22Rv1 (cell line): Measurements from ENCODE around the gene MTG2.

Source experiments
- ZFX ChIP-seq: fragments of 450-650 bp; IDR thresholded peaks from 2 replicates; pipeline ENCODE4 v1.6.1; 2017; ENCODE audit warnings: antibody characterized with exemption, borderline replicate concordance
- TF ChIP-seq, protein P1 (sequence below): fragments of 450-650 bp; IDR thresholded peaks from 2 replicates; pipeline ENCODE4 v1.5.1; 2017; ENCODE audit warnings: mild to moderate bottlenecking

DNA sequence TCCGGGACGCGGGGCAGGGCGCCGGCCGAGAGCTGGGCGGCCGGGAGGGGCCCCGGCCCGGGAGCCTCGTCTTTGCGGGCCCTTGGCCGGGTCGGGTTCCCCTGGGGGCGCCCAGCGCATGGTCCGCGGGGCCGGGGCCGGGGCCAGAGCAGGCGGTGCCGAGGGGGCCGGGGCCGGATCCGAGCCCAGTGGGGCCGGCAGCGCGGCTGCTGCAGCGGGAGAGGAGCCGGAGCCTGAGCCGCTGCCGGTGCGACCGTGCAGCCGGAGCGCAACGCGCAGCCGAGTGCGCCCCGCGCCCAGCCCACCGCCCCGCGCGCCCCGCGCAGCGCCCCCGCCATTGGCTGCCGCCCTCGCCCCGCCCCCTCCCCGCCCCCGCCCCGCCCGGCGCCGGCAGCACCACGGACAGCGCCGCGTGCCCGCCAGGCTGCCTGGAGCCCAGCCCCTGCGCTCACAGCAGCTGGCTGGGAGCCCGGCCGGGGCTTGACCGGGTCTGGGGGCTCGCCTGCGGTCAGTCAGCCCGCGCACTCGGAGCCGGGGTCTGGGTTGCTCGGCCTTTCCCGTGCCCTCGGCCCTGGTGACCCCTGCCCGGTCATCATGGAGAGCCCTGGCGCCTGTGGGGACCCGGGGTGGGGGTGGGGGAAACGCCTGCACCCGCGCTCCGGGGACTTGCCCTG, 37.3 kb downstream of the MTG2 start, which contains the start of gene HRH3:
- TF ChIP-seq, protein P1, sequence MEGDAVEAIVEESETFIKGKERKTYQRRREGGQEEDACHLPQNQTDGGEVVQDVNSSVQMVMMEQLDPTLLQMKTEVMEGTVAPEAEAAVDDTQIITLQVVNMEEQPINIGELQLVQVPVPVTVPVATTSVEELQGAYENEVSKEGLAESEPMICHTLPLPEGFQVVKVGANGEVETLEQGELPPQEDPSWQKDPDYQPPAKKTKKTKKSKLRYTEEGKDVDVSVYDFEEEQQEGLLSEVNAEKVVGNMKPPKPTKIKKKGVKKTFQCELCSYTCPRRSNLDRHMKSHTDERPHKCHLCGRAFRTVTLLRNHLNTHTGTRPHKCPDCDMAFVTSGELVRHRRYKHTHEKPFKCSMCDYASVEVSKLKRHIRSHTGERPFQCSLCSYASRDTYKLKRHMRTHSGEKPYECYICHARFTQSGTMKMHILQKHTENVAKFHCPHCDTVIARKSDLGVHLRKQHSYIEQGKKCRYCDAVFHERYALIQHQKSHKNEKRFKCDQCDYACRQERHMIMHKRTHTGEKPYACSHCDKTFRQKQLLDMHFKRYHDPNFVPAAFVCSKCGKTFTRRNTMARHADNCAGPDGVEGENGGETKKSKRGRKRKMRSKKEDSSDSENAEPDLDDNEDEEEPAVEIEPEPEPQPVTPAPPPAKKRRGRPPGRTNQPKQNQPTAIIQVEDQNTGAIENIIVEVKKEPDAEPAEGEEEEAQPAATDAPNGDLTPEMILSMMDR: no peak
- no peak for TF ChIP-seq ZFX
